H1 (cell line): ENCODE measurements around the gene SMARCC2. TPM values are rescaled to one million over a fixed set of nuclear protein-coding genes. Genes with fewer than 3 reads are reported as not detected.
A peak's percentile ranks its signal among the peaks of the same experiment; 100 is the strongest.

Experiments used
- ATF2 ChIP-seq: IDR thresholded peaks from 2 replicates; pipeline ENCODE4 v1.6.1; 2012; ENCODE audit warnings: low read length, inconsistent platforms
- CHD7 ChIP-seq: fragments of 300-600 bp; sonication (generic); IDR thresholded peaks from 2 replicates; pipeline ENCODE4 v1.7.1; 2012; ENCODE audit warnings: low read length, moderate library complexity, mild to moderate bottlenecking, inconsistent platforms; ENCODE audit not compliant: insufficient replicate concordance
- HDAC2 ChIP-seq, 2 experiments: fragments of 300-600 bp in 1 of 2; sonication (generic) in 1 of 2; IDR thresholded peaks; 2 replicates each; pipeline ENCODE4 v1.6.1; 2011 to 2012; ENCODE audit warnings: low read depth in 2 of 2, low read length in 2 of 2, mild to moderate bottlenecking in 2 of 2, moderate library complexity in 2 of 2, borderline replicate concordance in 1 of 2, inconsistent platforms in 1 of 2
- HDAC6 ChIP-seq: IDR thresholded peaks from one replicate; pipeline ENCODE4 v1.7.1; 2012; ENCODE audit warnings: low read depth, mild to moderate bottlenecking, inconsistent platforms, low read length, moderate library complexity
- JUND ChIP-seq: IDR thresholded peaks from 2 replicates; pipeline ENCODE4 v1.6.1; 2011; ENCODE audit warnings: mild to moderate bottlenecking, improper control_type of control experiment, low read length
- MAFK ChIP-seq: IDR thresholded peaks from 2 replicates; pipeline ENCODE4 v1.6.1; 2012; ENCODE audit warnings: low read depth, mild to moderate bottlenecking, improper control_type of control experiment, low read length
- POLR2AphosphoS5 ChIP-seq: IDR thresholded peaks from 2 replicates; pipeline ENCODE4 v1.6.1; 2011; ENCODE audit warnings: low read depth, low read length
- SIN3A ChIP-seq, 2 experiments: IDR thresholded peaks in 1 of 2; conservative IDR thresholded peaks in 1 of 2; 2 replicates each; pipeline ENCODE4 v1.6.1; 2011 to 2012; ENCODE audit warnings: low read length in 2 of 2, improper control_type of control experiment in 1 of 2, low read depth in 1 of 2, mild to moderate bottlenecking in 1 of 2
- TEAD4 ChIP-seq: IDR thresholded peaks from 2 replicates; pipeline ENCODE4 v1.6.1; 2012; ENCODE audit warnings: low read depth, low read length, inconsistent platforms, mixed read lengths
- polyA plus RNA-seq, 7 experiments: library from polyadenylated mRNA; depleted of rRNA in 3 of 7; stranded (reverse) in 5 of 7; unstranded in 2 of 7; fragments of >200 nt in 5 of 7; fragments of 200-250 nt in 2 of 7; gene quantifications; 1 replicate in 5 of 7; 2 replicates in 1 of 7; 4 replicates in 1 of 7; pipeline versions ENCODE4 v1.2.1 to v1.2.3, GENCODE V29; 2011 to 2013; ENCODE audit warnings: missing spikeins in 2 of 7, mixed read lengths in 2 of 7
- total RNA-seq: library from RNA; stranded (reverse); fragmentation: NEBNext Ultra II Directional; extraction: Animal tissue kit (Norgen Biotek cat#: 25700); gene quantifications from 2 replicates; pipeline ENCODE4 v1.2.1, GENCODE V29; 2021

Gene SMARCC2
- total and polyA plus RNA-seq, 2 of the 8 experiments (the other 6 are each of a cell fraction or from before 2014, with no cell fraction given) = 33.9 to 78.5 TPM

- TF ChIP-seq CHD7 (no peak), POLR2AphosphoS5 (peak; percentile 67), TEAD4 (peak; percentile 52; the same call in 1 of the 2 replicates), ATF2 (no peak), HDAC2 (IDR thresholded peaks at IDR 0.05; ENCODE audit: borderline replicate concordance in 1 of 2, low read depth in 2 of 2, low read length in 2 of 2) (no peak), HDAC6 (no peak), SIN3A (conservative IDR thresholded peaks at IDR 0.05 in 1 of 2, IDR thresholded peaks at IDR 0.05 in 1 of 2; ENCODE audit: low read depth in 1 of 2, low read length in 2 of 2) (peak in 1 of 2 experiments; percentile 60; a peak in 1 of 4 replicates), JUND (no peak), MAFK (0 out of 2 replicates have a peak, but pooled peaks have one; percentile 19)
These were observed 30.3 kb downstream of the SMARCC2 start (continued) for GRCh38 chr12:56158926-56159461.
